WTC11 (cell line): ENCODE measurements around the gene RANGAP1. TPM values are rescaled to one million over a fixed set of nuclear protein-coding genes. Genes with fewer than 3 reads are reported as not detected.

Experiments
- AR ChIP-seq: fragments of 250-450 bp; sonication (Bioruptor Pico); IDR thresholded peaks from 2 replicates; pipeline ENCODE4 v1.9.0; 2021; ENCODE audit warnings: mild to moderate bottlenecking
- ARID4B ChIP-seq: sonication (generic); formaldehyde crosslinking; IDR thresholded peaks from 2 replicates; pipeline ENCODE4 v1.8.0; 2023; ENCODE audit warnings: missing genetic modification reagents, mild to moderate bottlenecking, borderline replicate concordance
- EMX1 ChIP-seq: fragments of 250-450 bp; sonication (Bioruptor Pico); IDR thresholded peaks from 2 replicates; pipeline ENCODE4 v1.8.0; 2021; ENCODE audit warnings: mild to moderate bottlenecking
- MAX ChIP-seq: sonication (generic); formaldehyde crosslinking; IDR thresholded peaks from 2 replicates; pipeline ENCODE4 v1.8.0; 2022; ENCODE audit warnings: mild to moderate bottlenecking, missing genetic modification reagents
- MYBL2 ChIP-seq: sonication (generic); formaldehyde crosslinking; IDR thresholded peaks from 2 replicates; pipeline ENCODE4 v1.8.1; 2023; ENCODE audit warnings: mild to moderate bottlenecking, moderate library complexity, missing genetic modification reagents
- NR2C2 ChIP-seq: sonication (generic); formaldehyde crosslinking; IDR thresholded peaks from 2 replicates; pipeline ENCODE4 v1.8.0; 2022; ENCODE audit warnings: mild to moderate bottlenecking, missing genetic modification reagents
- RELA ChIP-seq: sonication (generic); formaldehyde crosslinking; IDR thresholded peaks from 2 replicates; pipeline ENCODE4 v1.8.1; 2022; ENCODE audit warnings: missing genetic modification reagents, mild to moderate bottlenecking, borderline replicate concordance
- SP1 ChIP-seq: sonication (generic); formaldehyde crosslinking; conservative IDR thresholded peaks from 2 replicates; pipeline ENCODE4 v1.8.1; 2022; ENCODE audit warnings: missing genetic modification reagents
- USF2 ChIP-seq: sonication (generic); formaldehyde crosslinking; IDR thresholded peaks from 2 replicates; pipeline ENCODE4 v1.8.1; 2023; ENCODE audit warnings: mild to moderate bottlenecking, missing genetic modification reagents, moderate library complexity
- ZBTB21 ChIP-seq: sonication (generic); formaldehyde crosslinking; IDR thresholded peaks from 2 replicates; pipeline ENCODE4 v1.8.1; 2023; ENCODE audit warnings: mild to moderate bottlenecking, missing genetic modification reagents, borderline replicate concordance
- ZNF232 ChIP-seq: sonication (generic); formaldehyde crosslinking; IDR thresholded peaks from 2 replicates; pipeline ENCODE4 v1.8.0; 2022; ENCODE audit warnings: mild to moderate bottlenecking, missing genetic modification reagents
- ZNF416 ChIP-seq: fragments of 250-450 bp; sonication (Bioruptor Pico); IDR thresholded peaks from 2 replicates; pipeline ENCODE4 v1.9.0; 2021; ENCODE audit warnings: mild to moderate bottlenecking, inconsistent platforms
- ZNF423 ChIP-seq: fragments of 250-450 bp; sonication (Bioruptor Pico); IDR thresholded peaks from 2 replicates; pipeline ENCODE4 v2.1.2; 2022; ENCODE audit warnings: mild to moderate bottlenecking, moderate library complexity
- ZNF671 ChIP-seq: fragments of 250-450 bp; sonication (Bioruptor Pico); IDR thresholded peaks from 2 replicates; pipeline ENCODE4 v1.8.0; 2021; ENCODE audit warnings: mild to moderate bottlenecking
- total RNA-seq: library from RNA; stranded (reverse); gene quantifications from 3 replicates; pipeline ENCODE4 v1.2.3, GENCODE V29; 2021
- TF ChIP-seq, protein P1 (sequence below): sonication (generic); formaldehyde crosslinking; IDR thresholded peaks from 2 replicates; pipeline ENCODE4 v1.8.1; 2022; ENCODE audit warnings: missing genetic modification reagents, borderline replicate concordance
- TF ChIP-seq, protein P2 (sequence below): sonication (generic); formaldehyde crosslinking; IDR thresholded peaks from 2 replicates; pipeline ENCODE4 v1.8.0; 2022; ENCODE audit warnings: mild to moderate bottlenecking, missing genetic modification reagents
- TF ChIP-seq, protein P3 (sequence below): sonication (generic); formaldehyde crosslinking; IDR thresholded peaks from 2 replicates; pipeline ENCODE4 v1.8.1; 2023; ENCODE audit warnings: mild to moderate bottlenecking, moderate library complexity, missing genetic modification reagents
- TF ChIP-seq, protein P4 (sequence below): sonication (generic); formaldehyde crosslinking; IDR thresholded peaks from 2 replicates; pipeline ENCODE4 v1.8.1; 2022; ENCODE audit warnings: mild to moderate bottlenecking, moderate library complexity, missing genetic modification reagents
- TF ChIP-seq, protein P5 (sequence below): fragments of 200-600 bp; IDR thresholded peaks from 2 replicates; pipeline ENCODE4 v1.8.0; 2022; ENCODE audit warnings: antibody characterized with exemption

RANGAP1 gene
- total RNA-seq, 1 experiment from 2014 or later: 160 TPM

DNA sequence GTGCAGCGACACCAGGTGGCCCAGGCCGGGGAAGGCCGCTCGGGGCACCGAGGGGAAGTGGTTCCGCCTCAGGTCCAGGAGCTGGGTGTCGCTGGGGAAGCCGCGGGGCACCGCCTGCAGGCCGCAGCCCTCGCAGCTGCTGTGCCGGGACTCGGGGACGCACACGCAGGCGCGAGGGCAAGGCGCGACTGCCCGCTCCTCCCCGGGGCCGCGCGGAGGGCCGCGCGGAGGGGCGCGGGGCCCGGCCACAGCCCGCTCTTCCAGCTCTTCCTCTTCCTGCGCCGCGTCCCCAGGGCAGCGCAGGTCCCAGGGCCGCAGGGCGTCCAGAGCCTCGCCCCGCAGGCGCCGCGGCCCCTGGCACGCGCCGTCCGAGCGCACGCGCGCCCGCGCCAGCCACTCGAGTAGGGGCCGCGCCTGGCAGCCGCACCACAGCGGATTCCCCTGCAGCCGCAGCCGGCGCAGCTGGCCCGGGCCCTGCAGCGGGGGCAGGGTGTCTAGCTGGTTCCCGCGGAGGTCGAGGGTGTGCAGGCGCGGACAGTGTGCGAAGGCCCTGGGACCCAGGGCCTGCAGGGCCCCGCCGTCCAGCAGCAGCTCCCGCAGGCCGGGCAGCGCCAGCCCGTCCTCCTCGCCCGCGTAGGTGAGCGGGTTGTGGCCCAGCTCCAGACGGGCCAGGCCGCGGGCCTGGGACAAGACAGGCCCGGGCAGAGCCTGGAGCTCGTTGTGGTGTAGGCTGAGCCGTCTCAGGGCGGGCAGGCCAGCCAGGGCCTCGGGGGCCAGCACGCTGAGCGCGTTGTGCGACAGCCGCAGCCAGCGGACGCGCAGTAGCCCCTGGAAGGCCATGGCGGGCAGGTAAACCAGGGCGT is 48.0 kb downstream of the RANGAP1 start (continued):
- TF ChIP-seq, protein P1, sequence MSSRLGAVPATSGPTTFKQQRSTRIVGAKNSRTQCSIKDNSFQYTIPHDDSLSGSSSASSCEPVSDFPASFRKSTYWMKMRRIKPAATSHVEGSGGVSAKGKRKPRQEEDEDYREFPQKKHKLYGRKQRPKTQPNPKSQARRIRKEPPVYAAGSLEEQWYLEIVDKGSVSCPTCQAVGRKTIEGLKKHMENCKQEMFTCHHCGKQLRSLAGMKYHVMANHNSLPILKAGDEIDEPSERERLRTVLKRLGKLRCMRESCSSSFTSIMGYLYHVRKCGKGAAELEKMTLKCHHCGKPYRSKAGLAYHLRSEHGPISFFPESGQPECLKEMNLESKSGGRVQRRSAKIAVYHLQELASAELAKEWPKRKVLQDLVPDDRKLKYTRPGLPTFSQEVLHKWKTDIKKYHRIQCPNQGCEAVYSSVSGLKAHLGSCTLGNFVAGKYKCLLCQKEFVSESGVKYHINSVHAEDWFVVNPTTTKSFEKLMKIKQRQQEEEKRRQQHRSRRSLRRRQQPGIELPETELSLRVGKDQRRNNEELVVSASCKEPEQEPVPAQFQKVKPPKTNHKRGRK (CRISPR knock-in tag): no peak
- no peak for TF ChIP-seq EMX1 (CRISPR knock-in tag)
- peak; percentile 78; the same call in 1 of the 2 replicates for TF ChIP-seq RELA
- no peak for TF ChIP-seq AR (CRISPR knock-in tag)
- no peak for TF ChIP-seq SP1
- no peak for TF ChIP-seq ZNF423
- TF ChIP-seq, protein P2, sequence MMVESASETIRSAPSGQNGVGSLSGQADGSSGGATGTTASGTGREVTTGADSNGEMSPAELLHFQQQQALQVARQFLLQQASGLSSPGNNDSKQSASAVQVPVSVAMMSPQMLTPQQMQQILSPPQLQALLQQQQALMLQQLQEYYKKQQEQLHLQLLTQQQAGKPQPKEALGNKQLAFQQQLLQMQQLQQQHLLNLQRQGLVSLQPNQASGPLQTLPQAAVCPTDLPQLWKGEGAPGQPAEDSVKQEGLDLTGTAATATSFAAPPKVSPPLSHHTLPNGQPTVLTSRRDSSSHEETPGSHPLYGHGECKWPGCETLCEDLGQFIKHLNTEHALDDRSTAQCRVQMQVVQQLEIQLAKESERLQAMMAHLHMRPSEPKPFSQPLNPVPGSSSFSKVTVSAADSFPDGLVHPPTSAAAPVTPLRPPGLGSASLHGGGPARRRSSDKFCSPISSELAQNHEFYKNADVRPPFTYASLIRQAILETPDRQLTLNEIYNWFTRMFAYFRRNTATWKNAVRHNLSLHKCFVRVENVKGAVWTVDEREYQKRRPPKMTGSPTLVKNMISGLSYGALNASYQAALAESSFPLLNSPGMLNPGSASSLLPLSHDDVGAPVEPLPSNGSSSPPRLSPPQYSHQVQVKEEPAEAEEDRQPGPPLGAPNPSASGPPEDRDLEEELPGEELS (CRISPR knock-in tag): no peak; the same call in none of the 2 replicates
- TF ChIP-seq ZNF416 (CRISPR knock-in tag): no peak
- TF ChIP-seq, protein P3, sequence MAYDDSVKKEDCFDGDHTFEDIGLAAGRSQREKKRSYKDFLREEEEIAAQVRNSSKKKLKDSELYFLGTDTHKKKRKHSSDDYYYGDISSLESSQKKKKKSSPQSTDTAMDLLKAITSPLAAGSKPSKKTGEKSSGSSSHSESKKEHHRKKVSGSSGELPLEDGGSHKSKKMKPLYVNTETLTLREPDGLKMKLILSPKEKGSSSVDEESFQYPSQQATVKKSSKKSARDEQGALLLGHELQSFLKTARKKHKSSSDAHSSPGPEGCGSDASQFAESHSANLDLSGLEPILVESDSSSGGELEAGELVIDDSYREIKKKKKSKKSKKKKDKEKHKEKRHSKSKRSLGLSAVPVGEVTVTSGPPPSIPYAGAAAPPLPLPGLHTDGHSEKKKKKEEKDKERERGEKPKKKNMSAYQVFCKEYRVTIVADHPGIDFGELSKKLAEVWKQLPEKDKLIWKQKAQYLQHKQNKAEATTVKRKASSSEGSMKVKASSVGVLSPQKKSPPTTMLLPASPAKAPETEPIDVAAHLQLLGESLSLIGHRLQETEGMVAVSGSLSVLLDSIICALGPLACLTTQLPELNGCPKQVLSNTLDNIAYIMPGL (CRISPR knock-in tag): peak; percentile 86
- peak; percentile 55; the same call in 1 of the 2 replicates for TF ChIP-seq MAX (CRISPR knock-in tag)
- TF ChIP-seq MYBL2: no peak
- peak; percentile 13; the same call in 1 of the 2 replicates for TF ChIP-seq ZBTB21
- TF ChIP-seq, protein P4, sequence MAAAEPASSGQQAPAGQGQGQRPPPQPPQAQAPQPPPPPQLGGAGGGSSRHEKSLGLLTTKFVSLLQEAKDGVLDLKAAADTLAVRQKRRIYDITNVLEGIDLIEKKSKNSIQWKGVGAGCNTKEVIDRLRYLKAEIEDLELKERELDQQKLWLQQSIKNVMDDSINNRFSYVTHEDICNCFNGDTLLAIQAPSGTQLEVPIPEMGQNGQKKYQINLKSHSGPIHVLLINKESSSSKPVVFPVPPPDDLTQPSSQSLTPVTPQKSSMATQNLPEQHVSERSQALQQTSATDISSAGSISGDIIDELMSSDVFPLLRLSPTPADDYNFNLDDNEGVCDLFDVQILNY: no peak
- TF ChIP-seq ZNF671 (CRISPR knock-in tag): no peak
- no peak for TF ChIP-seq USF2 (CRISPR knock-in tag)
- no peak for TF ChIP-seq ZNF232 (CRISPR knock-in tag)
- TF ChIP-seq NR2C2 (CRISPR knock-in tag): no peak
- no peak for TF ChIP-seq ARID4B (CRISPR knock-in tag)
- TF ChIP-seq, protein P5, sequence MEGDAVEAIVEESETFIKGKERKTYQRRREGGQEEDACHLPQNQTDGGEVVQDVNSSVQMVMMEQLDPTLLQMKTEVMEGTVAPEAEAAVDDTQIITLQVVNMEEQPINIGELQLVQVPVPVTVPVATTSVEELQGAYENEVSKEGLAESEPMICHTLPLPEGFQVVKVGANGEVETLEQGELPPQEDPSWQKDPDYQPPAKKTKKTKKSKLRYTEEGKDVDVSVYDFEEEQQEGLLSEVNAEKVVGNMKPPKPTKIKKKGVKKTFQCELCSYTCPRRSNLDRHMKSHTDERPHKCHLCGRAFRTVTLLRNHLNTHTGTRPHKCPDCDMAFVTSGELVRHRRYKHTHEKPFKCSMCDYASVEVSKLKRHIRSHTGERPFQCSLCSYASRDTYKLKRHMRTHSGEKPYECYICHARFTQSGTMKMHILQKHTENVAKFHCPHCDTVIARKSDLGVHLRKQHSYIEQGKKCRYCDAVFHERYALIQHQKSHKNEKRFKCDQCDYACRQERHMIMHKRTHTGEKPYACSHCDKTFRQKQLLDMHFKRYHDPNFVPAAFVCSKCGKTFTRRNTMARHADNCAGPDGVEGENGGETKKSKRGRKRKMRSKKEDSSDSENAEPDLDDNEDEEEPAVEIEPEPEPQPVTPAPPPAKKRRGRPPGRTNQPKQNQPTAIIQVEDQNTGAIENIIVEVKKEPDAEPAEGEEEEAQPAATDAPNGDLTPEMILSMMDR: no peak
